Activated B cell treated with CpG ODN at 0.5 μM for 24 hours (primary cell): ENCODE measurements around the gene GOLGA1. TPM values are rescaled to one million over a fixed set of nuclear protein-coding genes. Genes with fewer than 3 reads are reported as not detected.

ENCODE experiments used
- ATAC-seq: fragments of 200-7000 bp; cut with Tn5 transposase; one replicate; pipeline ENCODE4 v1.10.0; 2021; ENCODE audit warnings: low read depth, mild to moderate bottlenecking, moderate library complexity
- CTCF ChIA-PET: fragments of 350-600 bp; sonication (Branson Sonifier 250); formaldehyde crosslinking; loops from one replicate; lab custom pipeline; 2021; ENCODE audit warnings: antibody characterized with exemption; lab: Charles Lee
- POLR2A ChIA-PET: fragments of 350-600 bp; sonication (Branson Sonifier 250); formaldehyde crosslinking; loops from one replicate; lab custom pipeline; 2021; ENCODE audit warnings: antibody characterized with exemption; lab: Charles Lee
- DNase-seq: peaks from one replicate; pipeline ENCODE4 v3.0.0; 2022
- H3K27ac Mint-ChIP-seq: one replicate; pipeline ENCODE4 v1.8.0; 2020; ENCODE audit warnings: mixed read lengths
- H3K27me3 Mint-ChIP-seq: one replicate; pipeline ENCODE4 v1.8.0; 2021; ENCODE audit warnings: mixed read lengths
- H3K36me3 Mint-ChIP-seq: one replicate; pipeline ENCODE4 v1.8.0; 2021; ENCODE audit warnings: low read depth, mixed read lengths
- H3K4me1 Mint-ChIP-seq: one replicate; pipeline ENCODE4 v1.8.0; 2021; ENCODE audit warnings: mixed read lengths
- H3K4me3 Mint-ChIP-seq: one replicate; pipeline ENCODE4 v1.8.0; 2020; ENCODE audit warnings: mild to moderate bottlenecking, mixed read lengths
- H3K9me3 Mint-ChIP-seq: one replicate; pipeline ENCODE4 v1.8.0; 2020; ENCODE audit warnings: mixed read lengths
- CTCF ChIP-seq: fragments of 200-600 bp; IDR thresholded peaks from one replicate; pipeline ENCODE4 v1.8.0; 2022; ENCODE audit warnings: antibody characterized with exemption, mild to moderate bottlenecking
- intact Hi-C: fragments of 100-400 bp; cut with micrococcal nuclease; formaldehyde crosslinking; loops from one replicate; pipeline ENCODE4 v1.15.1; 2024
- total RNA-seq: library from RNA; stranded (reverse); gene quantifications from 2 replicates; pipeline ENCODE4 v1.2.3, GENCODE V29; 2022

Gene GOLGA1
- 11.8 and 14.0 TPM in 2 replicates for total RNA-seq

DNA sequence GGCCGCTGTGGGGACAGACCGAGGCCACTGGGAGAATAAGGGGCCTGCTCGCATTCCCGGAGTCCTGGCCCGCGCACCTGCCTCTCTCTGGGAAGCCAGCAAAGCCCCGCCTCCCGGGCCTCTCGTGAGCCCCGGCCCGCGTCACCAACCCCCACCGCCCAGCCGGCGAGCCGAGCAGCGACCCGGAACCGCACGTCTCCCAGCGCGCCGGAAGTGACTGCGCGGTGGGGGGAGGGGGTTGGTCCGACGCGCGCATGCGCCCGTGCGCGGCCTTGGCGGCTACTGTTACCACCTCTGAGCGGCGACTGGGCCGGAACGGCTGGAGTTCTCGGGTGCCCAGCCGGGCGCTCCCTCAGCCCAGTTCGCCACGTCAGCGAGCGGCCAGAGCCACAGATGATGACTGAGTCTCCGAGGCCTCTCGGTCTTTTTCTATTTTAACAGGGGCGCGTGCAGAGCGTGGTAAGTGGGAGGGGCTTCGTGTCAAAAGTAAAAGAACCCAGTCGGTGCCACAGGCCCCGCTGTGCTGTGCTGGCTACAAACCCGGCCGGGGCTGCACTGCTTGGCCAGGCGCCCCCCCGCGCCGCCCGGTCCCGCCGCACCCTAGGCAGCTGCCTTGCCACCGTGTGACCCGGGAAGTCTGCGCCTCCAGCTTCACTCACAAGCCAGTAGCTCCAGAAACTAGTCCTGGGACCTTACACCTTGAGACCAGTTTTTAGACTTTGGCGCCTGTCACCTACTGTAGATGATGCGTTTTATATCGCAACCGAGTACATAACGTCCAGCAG is at the start of gene GOLGA1:
TSS of gene GOLGA1 (minus strand) at position 190 of the 785 bp plus-strand sequence. CDS start 2,372 bp downstream, outside the sequence.
- ChIA-PET POLR2A (interaction anchor here (0.6 to 1.2 kb wide), 12 partner anchors 9 to 300 kb away, joined by 3 to 13 read pairs (median 4); partner anchors contain the start of genes ARPC5L, HSPA5, RPL35 and SCAI), CTCF (interaction anchor here (0.7 to 0.9 kb wide), 2 partner anchors 9 to 10 kb away, joined by 3 to 4 read pairs; no protein-coding TSS in a partner anchor)
- H3K36me3 Mint-ChIP-seq: peaks cover 17% of the 10 kb centered on the region
- no peaks in the 10 kb centered on the region for H3K27me3 Mint-ChIP-seq
- peak; percentile 92 for DNase-seq
- peak within 1 kb of the TSS; percentile 98 for H3K27ac Mint-ChIP-seq
- no peaks in the 10 kb centered on the region for H3K9me3 Mint-ChIP-seq
- peak; percentile 87 for ATAC-seq
- peaks cover 21% of the 10 kb centered on the region for H3K4me1 Mint-ChIP-seq
- intact Hi-C loops: loop anchor here (1.0 to 2.0 kb wide), 5 partner anchors 71 to 320 kb away; partner anchors contain the start of genes GAPVD1, NR6A1, PPP6C and SCAI
- no peak for TF ChIP-seq CTCF
- peak within 1 kb of the TSS; percentile 96 for H3K4me3 Mint-ChIP-seq

DNA sequence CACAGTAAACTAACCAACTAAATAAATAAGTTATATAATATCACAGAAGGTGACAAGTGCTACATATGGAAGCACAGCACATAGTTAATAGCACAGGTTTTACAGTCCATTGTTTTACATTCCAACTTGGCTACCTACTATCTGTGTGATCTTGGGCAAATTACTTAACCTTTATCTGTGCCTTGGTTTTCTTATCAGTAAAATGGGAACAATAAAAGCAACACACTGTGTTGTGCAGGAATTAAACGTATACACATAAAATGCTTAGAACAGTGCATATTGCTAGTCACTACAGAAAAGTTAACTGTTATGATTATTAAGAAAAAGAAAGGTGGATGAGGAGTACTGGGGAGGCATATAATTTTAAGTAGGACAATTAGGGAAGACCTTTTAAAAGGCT is 42.8 kb upstream of the GOLGA1 start:
- Mint-ChIP-seq H3K4me3 (no peak overlapping the region), H3K27me3 (no peaks in the 10 kb centered on the region), H3K27ac (no peak overlapping the region), H3K36me3 (peaks cover 22% of the 10 kb centered on the region), H3K9me3 (no peaks in the 10 kb centered on the region), H3K4me1 (no peaks in the 10 kb centered on the region)
- POLR2A ChIA-PET: no interaction called here
- CTCF ChIA-PET: no interaction called here
- ATAC-seq: no peak
- no peak for TF ChIP-seq CTCF
- intact Hi-C loops: loop anchor here (10.0 kb wide), 1 partner anchor 61 kb away; no protein-coding TSS in a partner anchor
- no peak for DNase-seq

DNA sequence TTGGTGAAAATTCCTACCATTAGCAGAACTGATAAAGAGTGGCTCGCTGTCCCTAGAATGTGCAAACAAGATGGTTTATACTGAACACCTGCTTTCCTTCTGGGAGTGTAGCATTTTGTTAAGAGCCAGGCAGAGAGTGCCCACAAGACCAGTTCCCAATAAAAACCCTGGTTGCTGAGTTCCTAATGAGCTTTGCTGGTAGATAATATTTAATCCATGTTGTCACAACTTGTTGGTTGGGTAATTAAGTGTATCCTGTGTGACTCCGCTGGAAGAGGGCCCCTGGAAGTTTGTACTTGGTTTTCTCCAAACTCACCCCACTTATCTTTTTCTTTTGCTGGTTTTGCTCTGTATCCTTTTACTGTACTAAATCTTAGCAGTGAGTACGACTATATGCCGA is 39.5 kb upstream of the GOLGA1 start:
- Mint-ChIP-seq H3K27me3 (no peaks in the 10 kb centered on the region), H3K4me3 (no peak overlapping the region), H3K4me1 (no peaks in the 10 kb centered on the region), H3K36me3 (peaks cover 32% of the 10 kb centered on the region), H3K27ac (no peak overlapping the region), H3K9me3 (no peaks in the 10 kb centered on the region)
- ChIA-PET POLR2A (no interaction called here), CTCF (no interaction called here)
- DNase-seq (no peak), ATAC-seq (no peak)
- no peak for TF ChIP-seq CTCF
- intact Hi-C loops: loop anchor here (10.0 kb wide), 1 partner anchor 64 kb away; no protein-coding TSS in a partner anchor

DNA sequence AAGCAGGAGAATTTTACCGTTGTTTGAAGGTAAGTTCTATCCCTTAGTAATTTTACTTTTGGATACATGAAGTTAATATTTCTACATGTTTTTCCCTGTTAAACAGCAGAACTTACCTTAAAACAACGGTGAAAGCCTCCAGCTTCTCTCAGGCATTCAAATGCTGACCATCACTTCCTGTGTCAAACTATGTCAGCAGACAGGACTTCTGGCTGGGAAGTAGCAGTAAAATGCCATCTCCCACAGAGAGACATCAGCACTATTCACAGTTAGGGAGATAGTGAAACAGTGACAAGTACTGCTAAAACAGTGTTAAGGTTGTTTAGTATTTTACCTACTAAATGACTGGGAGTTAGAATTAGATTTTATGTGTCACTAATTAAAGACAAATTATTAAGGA is 34.2 kb upstream of the GOLGA1 start:
- ChIA-PET CTCF (no interaction called here), POLR2A (no interaction called here)
- TF ChIP-seq CTCF: no peak
- Mint-ChIP-seq H3K27me3 (no peaks in the 10 kb centered on the region), H3K9me3 (no peaks in the 10 kb centered on the region), H3K27ac (no peak overlapping the region), H3K36me3 (peaks cover 42% of the 10 kb centered on the region), H3K4me1 (no peaks in the 10 kb centered on the region), H3K4me3 (no peak overlapping the region)
- intact Hi-C loops: no loop called here
- ATAC-seq: no peak
- no peak for DNase-seq

DNA sequence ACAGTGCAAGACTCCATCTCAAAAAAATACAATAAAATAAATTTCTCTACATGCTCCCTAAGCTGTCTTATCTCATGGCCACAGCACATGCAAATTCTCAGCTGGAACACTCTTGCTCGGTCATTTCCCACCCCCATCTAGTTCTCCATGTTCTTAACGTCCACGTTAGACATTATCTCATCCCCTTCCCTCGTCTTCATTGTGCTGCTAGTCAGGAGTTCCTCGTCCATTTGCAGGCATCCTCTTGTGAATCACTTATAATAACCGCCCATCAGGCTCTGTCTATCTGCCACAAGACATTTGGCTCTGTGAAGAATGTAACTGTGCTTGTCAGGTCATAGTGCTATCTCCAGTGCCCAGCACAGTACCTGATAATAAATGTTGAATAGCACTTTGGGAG is 32.9 kb upstream of the GOLGA1 start:
- DNase-seq: no peak
- intact Hi-C loops: no loop called here
- ChIA-PET CTCF (no interaction called here), POLR2A (no interaction called here)
- H3K27ac Mint-ChIP-seq: no peak overlapping the region
- no peaks in the 10 kb centered on the region for H3K27me3 Mint-ChIP-seq
- ATAC-seq: no peak
- H3K4me3 Mint-ChIP-seq: no peak overlapping the region
- no peaks in the 10 kb centered on the region for H3K9me3 Mint-ChIP-seq
- no peak for TF ChIP-seq CTCF
- no peaks in the 10 kb centered on the region for H3K4me1 Mint-ChIP-seq
- H3K36me3 Mint-ChIP-seq: peaks cover 48% of the 10 kb centered on the region
